ENCODE measurements around the gene LIME1. TPM values are rescaled to one million over a fixed set of nuclear protein-coding genes. Genes with fewer than 3 reads are reported as not detected.

Gene LIME1
- total RNA-seq, 1 donor from 2014 or later: 15.7 TPM

DNA sequence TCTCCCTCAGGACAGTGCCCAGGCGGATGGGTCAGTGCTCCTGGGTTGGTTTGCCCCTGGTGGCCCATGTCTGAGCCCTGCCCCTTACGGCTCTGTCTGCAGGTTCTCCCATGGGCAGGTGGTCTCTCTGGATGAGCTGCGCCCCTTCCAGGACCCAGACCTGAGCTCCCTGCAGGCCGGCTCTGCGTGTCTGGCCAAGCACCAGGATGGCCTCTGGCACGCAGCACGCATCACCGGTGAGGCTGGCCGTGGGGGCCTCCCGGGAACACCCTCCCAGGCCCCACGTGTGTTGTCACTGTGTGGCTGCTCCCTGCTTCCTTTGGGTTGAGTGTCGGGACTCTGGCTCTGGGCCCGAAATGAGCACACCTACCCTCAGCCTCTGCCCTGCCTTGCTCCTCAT lies 3.3 kb upstream of the LIME1 start:
- Mint-ChIP-seq H3K9me3 (no peaks in the 10 kb centered on the region), H3K4me1 (ENCODE audit: low read depth) (peaks cover 37% of the 10 kb centered on the region), H3K27ac (no peak overlapping the region), H3K4me3 (ENCODE audit: low read depth) (no peak overlapping the region), H3K27me3 (ENCODE audit: low read depth) (no peaks in the 10 kb centered on the region), H3K36me3 (ENCODE audit: low read depth) (peaks cover 39% of the 10 kb centered on the region)
- intact Hi-C loops (cut with micrococcal nuclease): loop anchor here (5.0 to 10.0 kb wide), 2 partner anchors 96 to 132 kb away; partner anchors contain the start of genes ABHD16B and TPD52L2
- DNase-seq (ENCODE audit: low spot score): no peak

DNA sequence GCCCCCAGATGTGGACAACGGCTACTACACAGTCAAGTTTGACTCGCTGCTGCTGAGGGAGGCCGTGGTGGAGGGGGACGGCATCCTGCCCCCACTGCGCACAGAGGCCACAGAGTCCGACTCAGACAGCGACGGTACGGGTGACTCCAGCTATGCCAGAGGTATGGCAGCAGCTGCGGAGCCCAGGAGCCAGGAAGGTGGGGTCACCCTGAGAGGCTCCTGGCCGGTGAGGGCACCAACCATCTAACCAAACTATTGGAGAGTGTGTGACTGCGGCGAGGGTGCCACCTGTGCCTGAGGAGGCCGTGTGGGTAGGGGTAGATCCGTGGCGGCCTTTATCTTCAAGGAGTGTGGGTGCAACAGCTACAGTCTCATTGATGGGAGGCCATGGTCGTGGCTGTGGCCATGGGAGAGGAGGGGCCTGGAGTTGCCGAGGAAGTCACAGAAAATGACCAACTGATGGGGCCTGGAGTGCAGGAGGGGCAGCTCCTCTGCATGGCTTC lies 2.8 kb upstream of the LIME1 start:
- H3K9me3 Mint-ChIP-seq: no peaks in the 10 kb centered on the region
- intact Hi-C loops (cut with micrococcal nuclease): loop anchor here (5.0 to 10.0 kb wide), 2 partner anchors 96 to 131 kb away; partner anchors contain the start of genes ABHD16B and TPD52L2
- peaks cover 34% of the 10 kb centered on the region for H3K36me3 Mint-ChIP-seq (ENCODE audit: low read depth)
- peaks cover 33% of the 10 kb centered on the region for H3K4me1 Mint-ChIP-seq (ENCODE audit: low read depth)
- no peak overlapping the region for H3K4me3 Mint-ChIP-seq (ENCODE audit: low read depth)
- no peaks in the 10 kb centered on the region for H3K27me3 Mint-ChIP-seq (ENCODE audit: low read depth)
- H3K27ac Mint-ChIP-seq: peak overlapping the region; percentile 17
- DNase-seq (ENCODE audit: low spot score): no peak

DNA sequence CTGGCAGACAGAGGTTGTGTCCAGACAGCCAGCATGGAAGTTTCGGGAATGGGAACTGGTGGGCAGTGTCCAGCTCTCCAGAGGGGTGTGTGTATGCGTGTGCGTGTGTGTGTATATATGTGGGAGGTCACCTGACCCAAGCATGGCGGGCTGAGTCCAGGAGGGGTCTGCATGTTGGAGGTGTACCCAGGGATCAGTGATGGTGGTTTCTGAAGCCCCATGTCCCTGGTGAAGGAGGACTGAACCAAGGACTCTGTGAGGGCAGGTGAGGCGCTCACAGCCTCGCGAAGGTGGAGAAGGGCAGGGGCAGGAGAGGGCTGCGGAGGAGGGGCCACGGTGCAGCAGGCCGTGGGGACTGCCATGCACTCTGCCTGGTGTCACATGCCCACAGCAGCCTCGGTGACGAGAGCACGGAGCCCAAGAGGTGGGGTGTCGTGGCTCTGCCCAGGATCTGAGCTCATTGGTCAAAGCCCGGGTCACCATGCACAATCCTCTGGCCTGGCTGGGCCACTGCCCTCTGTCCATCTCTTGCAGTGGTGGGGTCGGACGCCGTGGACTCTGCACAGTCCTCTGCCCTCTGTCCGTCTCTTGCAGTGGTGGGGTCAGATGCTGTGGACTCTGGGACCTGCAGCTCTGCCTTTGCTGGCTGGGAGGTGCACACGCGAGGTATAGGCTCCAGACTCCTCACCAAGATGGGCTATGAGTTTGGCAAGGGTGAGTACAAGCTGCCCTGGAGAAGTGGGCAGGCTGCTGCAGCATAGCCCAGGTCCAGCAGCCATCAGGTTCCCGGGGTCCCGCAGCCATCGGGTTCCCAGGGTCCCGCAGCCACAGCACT lies 2.1 kb upstream of the LIME1 start:
- no peaks in the 10 kb centered on the region for H3K9me3 Mint-ChIP-seq
- H3K27ac Mint-ChIP-seq: peak overlapping the region; percentile 17
- DNase-seq (ENCODE audit: low spot score): no peak
- intact Hi-C loops (cut with micrococcal nuclease): loop anchor here (5.0 to 10.0 kb wide), 2 partner anchors 97 to 130 kb away; partner anchors contain the start of genes ABHD16B and TPD52L2
- H3K4me1 Mint-ChIP-seq (ENCODE audit: low read depth): peaks cover 28% of the 10 kb centered on the region
- no peak overlapping the region for H3K4me3 Mint-ChIP-seq (ENCODE audit: low read depth)
- H3K36me3 Mint-ChIP-seq (ENCODE audit: low read depth): peaks cover 30% of the 10 kb centered on the region
- H3K27me3 Mint-ChIP-seq (ENCODE audit: low read depth): no peaks in the 10 kb centered on the region

DNA sequence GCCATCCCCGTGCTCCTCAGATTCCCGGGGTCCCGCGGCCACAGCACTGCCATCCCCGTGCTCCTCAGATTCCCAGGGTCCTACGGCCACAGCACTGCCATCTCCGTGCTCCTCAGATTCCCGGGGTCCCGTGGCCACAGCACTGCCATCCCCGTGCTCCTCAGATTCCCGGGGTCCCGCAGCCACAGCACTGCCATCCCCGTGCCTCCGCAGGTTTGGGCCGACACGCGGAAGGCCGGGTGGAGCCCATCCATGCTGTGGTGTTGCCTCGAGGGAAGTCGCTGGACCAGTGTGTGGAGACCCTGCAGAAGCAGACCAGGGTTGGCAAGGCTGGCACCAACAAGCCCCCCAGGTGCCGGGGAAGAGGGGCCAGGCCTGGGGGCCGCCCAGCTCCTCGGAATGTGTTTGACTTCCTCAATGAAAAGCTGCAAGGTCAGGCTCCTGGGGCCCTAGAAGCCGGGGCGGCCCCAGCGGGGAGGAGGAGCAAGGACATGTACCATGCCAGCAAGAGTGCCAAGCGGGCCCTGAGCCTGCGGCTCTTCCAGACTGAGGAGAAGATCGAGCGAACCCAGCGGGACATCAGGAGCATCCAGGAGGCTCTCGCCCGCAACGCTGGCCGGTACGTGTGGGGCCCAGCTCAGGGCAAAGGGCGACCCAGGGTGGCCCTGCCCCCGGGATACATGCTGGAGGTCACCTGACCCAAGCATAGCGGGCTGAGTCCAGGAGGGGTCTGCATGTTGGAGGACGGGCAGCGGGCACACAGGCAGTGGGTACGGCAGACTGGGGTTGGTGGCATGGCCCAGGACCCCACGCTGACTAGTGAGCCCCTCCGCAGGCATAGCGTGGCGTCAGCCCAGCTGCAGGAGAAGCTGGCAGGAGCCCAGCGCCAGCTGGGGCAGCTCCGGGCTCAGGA lies 1.3 kb upstream of the LIME1 start:
- Mint-ChIP-seq H3K4me1 (ENCODE audit: low read depth) (peaks cover 20% of the 10 kb centered on the region), H3K27ac (no peak overlapping the region), H3K4me3 (ENCODE audit: low read depth) (no peak overlapping the region), H3K9me3 (no peaks in the 10 kb centered on the region), H3K36me3 (ENCODE audit: low read depth) (peaks cover 26% of the 10 kb centered on the region), H3K27me3 (ENCODE audit: low read depth) (no peaks in the 10 kb centered on the region)
- intact Hi-C loops (cut with micrococcal nuclease): loop anchor here (5.0 to 10.0 kb wide), 2 partner anchors 98 to 130 kb away; partner anchors contain the start of genes ABHD16B and TPD52L2
- DNase-seq (ENCODE audit: low spot score): no peak

DNA sequence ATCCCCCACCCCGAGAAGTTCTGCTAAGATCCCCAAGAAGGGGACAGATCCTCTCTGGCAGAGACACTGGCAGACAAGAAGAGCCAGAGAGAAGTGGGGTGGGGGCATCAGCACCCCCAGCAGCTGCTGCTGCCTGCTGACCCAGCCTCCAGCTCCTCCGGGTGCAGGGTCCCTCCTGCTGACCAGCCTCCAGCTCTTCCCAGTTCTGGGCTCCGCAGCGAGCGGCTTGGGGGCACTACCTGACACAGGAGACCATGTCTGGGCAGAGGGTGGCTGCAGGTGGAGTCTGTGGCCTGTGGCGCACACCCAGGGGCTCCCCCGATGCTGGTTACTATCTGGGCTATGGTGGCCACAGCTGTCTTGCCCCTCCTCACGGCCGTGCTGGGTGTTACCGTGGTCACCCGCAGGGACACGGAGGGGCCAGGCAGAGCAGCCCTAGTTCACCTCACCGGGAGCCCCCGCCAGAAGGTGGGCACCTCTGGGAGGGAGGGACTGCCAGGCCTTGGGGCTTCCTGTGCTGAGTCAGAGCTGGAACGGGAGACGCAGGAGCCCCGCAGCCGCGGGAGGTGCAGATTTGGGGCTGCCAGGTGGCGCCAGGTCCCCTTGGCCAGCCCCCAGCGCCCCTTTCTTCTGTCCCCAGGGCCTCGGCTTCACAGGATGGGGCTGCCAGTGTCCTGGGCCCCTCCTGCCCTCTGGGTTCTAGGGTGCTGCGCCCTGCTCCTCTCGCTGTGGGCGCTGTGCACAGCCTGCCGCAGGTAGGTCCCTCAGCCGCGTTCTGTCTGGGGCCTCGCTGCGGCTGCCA lies 630 bp downstream of the LIME1 start:
- Mint-ChIP-seq H3K27ac (peak overlapping the region; percentile 33), H3K4me1 (ENCODE audit: low read depth) (peaks cover 17% of the 10 kb centered on the region), H3K9me3 (no peaks in the 10 kb centered on the region), H3K36me3 (ENCODE audit: low read depth) (peaks cover 26% of the 10 kb centered on the region), H3K4me3 (ENCODE audit: low read depth) (peak overlapping the region; percentile 73), H3K27me3 (ENCODE audit: low read depth) (no peaks in the 10 kb centered on the region)
- intact Hi-C loops (cut with micrococcal nuclease): loop anchor here (10.0 kb wide), 1 partner anchor 128 kb away; the partner anchor contains the start of genes ABHD16B and TPD52L2
- peak; percentile 53 for DNase-seq (ENCODE audit: low spot score)

DNA sequence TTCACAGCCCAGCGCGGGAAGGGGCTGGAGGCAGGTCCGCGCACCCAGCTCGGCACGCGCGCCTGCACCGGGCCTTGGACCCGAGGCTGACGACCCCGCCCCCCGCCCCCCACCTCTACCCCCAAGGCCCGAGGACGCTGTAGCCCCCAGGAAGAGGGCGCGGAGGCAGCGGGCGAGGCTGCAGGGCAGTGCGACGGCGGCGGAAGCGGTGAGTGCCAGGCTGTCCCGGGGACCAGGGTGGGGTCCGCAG lies 1.2 kb downstream of the LIME1 start:
- no peak for DNase-seq (ENCODE audit: low spot score)
- Mint-ChIP-seq H3K36me3 (ENCODE audit: low read depth) (peaks cover 26% of the 10 kb centered on the region), H3K4me3 (ENCODE audit: low read depth) (peak overlapping the region; percentile 73), H3K27me3 (ENCODE audit: low read depth) (no peaks in the 10 kb centered on the region), H3K9me3 (no peaks in the 10 kb centered on the region), H3K27ac (no peak overlapping the region), H3K4me1 (ENCODE audit: low read depth) (peaks cover 17% of the 10 kb centered on the region)
- intact Hi-C loops (cut with micrococcal nuclease): loop anchor here (10.0 kb wide), 1 partner anchor 127 kb away; the partner anchor contains the start of genes ABHD16B and TPD52L2

DNA sequence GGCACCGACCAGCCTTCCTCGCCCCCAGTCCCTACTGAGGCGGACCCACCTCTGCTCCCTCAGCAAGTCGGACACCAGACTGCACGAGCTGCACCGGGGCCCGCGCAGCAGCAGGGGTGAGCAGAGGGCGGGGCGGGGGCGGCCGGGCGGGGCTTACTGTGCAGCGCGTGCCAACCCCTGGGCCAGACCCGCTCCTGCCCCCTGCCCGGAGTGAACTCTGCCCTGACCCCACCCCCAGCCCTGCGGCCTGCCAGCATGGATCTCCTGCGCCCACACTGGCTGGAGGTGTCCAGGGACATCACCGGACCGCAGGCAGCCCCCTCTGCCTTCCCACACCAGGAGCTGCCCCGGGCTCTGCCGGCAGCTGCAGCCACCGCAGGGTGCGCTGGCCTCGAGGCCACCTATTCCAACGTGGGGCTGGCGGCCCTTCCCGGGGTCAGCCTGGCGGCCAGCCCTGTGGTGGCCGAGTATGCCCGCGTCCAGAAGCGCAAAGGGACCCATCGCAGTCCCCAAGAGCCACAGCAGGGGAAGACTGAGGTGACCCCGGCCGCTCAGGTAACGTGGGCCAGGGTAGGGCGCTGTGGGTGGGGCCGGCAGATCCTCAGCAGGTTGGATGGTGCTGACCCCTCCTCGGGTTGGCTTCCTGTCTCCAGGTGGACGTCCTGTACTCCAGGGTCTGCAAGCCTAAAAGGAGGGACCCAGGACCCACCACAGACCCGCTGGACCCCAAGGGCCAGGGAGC lies 1.7 kb downstream of the LIME1 start:
- no peak for DNase-seq (ENCODE audit: low spot score)
- Mint-ChIP-seq H3K27me3 (ENCODE audit: low read depth) (no peaks in the 10 kb centered on the region), H3K4me1 (ENCODE audit: low read depth) (peaks cover 17% of the 10 kb centered on the region), H3K36me3 (ENCODE audit: low read depth) (peaks cover 26% of the 10 kb centered on the region), H3K27ac (no peak overlapping the region), H3K4me3 (ENCODE audit: low read depth) (peak overlapping the region; percentile 13), H3K9me3 (no peaks in the 10 kb centered on the region)
- intact Hi-C loops (cut with micrococcal nuclease): loop anchor here (10.0 kb wide), 1 partner anchor 127 kb away; the partner anchor contains the start of genes ABHD16B and TPD52L2

DNA sequence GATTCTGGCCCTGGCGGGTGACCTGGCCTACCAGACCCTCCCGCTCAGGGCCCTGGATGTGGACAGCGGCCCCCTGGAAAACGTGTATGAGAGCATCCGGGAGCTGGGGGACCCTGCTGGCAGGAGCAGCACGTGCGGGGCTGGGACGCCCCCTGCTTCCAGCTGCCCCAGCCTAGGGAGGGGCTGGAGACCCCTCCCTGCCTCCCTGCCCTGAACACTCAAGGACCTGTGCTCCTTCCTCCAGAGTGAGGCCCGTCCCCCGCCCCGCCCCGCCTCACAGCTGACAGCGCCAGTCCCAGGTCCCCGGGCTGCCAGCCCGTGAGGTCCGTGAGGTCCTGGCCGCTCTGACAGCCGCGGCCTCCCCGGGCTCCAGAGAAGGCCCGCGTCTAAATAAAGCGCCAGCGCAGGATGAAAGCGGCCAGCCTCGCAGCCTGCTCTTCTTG lies 2.2 kb downstream of the LIME1 start:
- peaks cover 27% of the 10 kb centered on the region for H3K36me3 Mint-ChIP-seq (ENCODE audit: low read depth)
- no peaks in the 10 kb centered on the region for H3K27me3 Mint-ChIP-seq (ENCODE audit: low read depth)
- no peak for DNase-seq (ENCODE audit: low spot score)
- intact Hi-C loops (cut with micrococcal nuclease): loop anchor here (10.0 kb wide), 1 partner anchor 126 kb away; the partner anchor contains the start of genes ABHD16B and TPD52L2
- H3K27ac Mint-ChIP-seq: no peak overlapping the region
- no peaks in the 10 kb centered on the region for H3K9me3 Mint-ChIP-seq
- H3K4me1 Mint-ChIP-seq (ENCODE audit: low read depth): peaks cover 17% of the 10 kb centered on the region
- H3K4me3 Mint-ChIP-seq (ENCODE audit: low read depth): peak overlapping the region; percentile 13

DNA sequence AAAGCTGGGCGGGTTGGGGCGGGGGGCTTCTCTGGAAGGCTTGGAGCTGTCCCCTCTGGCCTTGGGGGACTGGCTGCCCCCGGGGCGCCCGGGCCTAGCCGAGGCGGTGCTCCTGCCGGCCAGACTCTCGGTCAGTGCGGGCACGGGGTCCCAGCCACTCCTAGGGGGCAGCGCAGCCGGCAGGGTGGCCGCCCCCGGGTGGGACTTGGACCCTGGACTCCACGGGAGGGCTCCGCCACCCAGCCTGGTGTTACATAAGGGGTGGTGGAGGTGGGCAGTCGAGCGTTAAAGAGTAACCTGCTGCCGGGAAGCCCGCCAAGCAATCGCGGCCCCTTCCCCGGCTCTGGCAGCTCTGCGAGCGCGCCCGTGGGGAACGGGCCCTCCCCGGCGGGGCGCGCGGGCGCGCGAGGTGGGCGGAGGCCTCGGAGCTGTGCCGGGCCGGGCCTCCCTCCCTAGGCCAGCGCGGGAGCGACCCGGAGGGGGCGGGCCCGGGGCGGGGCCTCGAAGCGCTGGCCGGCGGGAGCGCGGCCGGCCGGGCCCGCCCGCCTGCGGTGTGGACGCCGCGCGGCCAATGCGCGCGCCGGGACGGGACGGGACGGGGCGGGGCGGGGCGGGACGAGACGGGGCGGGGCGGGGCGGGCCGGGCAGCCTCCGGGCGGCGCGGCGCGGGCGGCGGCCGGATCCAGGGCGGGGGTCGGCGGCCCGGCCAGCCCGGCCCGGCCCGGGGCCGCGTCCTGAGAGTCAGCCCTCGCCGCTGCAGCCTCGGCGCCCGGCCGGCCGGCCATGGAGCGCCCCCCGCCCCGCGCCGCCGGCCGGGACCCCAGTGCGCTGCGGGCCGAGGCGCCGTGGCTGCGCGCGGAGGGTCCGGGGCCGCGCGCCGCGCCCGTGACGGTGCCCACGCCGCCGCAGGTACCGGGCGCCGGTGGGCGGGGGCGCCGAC lies 2.9 kb downstream of the LIME1 start, which contains the start of gene SLC2A4RG:
Gene SLC2A4RG (plus strand): TSS at position 647 of the 940 bp plus-strand sequence. CDS start 137 bp downstream, at position 784.
- no peaks in the 10 kb centered on the region for H3K27me3 Mint-ChIP-seq (ENCODE audit: low read depth)
- DNase-seq (ENCODE audit: low spot score): peak; percentile 72
- peak within 1 kb of the TSS; percentile 13 for H3K4me3 Mint-ChIP-seq (ENCODE audit: low read depth)
- peaks cover 12% of the 10 kb centered on the region for H3K4me1 Mint-ChIP-seq (ENCODE audit: low read depth)
- no peak within 1 kb of the TSS for H3K27ac Mint-ChIP-seq
- H3K9me3 Mint-ChIP-seq: no peaks in the 10 kb centered on the region
- intact Hi-C loops (cut with micrococcal nuclease): loop anchor here (5.0 to 10.0 kb wide), 2 partner anchors 32 to 125 kb away; partner anchors contain the start of genes ABHD16B, ARFRP1, TPD52L2 and ZGPAT
- H3K36me3 Mint-ChIP-seq (ENCODE audit: low read depth): peaks cover 22% of the 10 kb centered on the region

DNA sequence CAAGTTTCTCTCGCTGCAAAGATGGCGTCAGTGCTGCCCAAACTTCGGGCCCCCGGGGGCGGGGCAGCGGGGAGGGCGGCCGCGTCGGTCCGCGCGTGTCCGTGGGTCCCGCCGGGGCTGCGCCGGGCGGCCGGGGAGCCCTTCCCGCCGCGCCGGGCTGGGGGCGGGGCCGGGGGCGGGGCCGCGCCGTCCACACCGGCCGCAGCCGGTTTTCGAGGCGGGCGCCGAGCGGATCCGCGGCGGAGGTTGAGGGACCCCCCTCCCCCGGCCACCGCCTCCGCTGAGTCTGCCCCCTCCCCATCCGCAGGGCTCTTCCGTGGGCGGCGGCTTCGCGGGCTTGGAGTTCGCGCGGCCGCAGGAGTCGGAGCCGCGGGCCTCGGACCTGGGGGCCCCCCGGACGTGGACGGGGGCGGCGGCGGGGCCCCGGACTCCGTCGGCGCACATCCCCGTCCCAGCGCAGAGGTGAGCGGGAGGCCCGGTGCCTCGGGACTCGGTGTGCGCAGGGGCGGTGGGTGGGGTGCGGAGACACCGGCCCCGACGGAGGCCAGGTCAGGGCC lies 3.7 kb downstream of the LIME1 start:
- H3K27ac Mint-ChIP-seq: no peak overlapping the region
- no peaks in the 10 kb centered on the region for H3K27me3 Mint-ChIP-seq (ENCODE audit: low read depth)
- peak; percentile 52 for DNase-seq (ENCODE audit: low spot score)
- peaks cover 12% of the 10 kb centered on the region for H3K4me1 Mint-ChIP-seq (ENCODE audit: low read depth)
- intact Hi-C loops (cut with micrococcal nuclease): loop anchor here (5.0 kb wide), 1 partner anchor 33 kb away; the partner anchor contains the start of genes ARFRP1 and ZGPAT
- no peak overlapping the region for H3K4me3 Mint-ChIP-seq (ENCODE audit: low read depth)
- peaks cover 22% of the 10 kb centered on the region for H3K36me3 Mint-ChIP-seq (ENCODE audit: low read depth)
- H3K9me3 Mint-ChIP-seq: no peaks in the 10 kb centered on the region

All from activated T-helper 2 cell treated with anti-CD3 and anti-CD28 coated beads, Interferon-gamma antibody, Interleukin-2, Interleukin-4, amounts not matched to agents 10 μg/mL and 5 μg/mL and 100 μg/mL, durations not matched to agents 14 hours and 24 hours and 36 hours (primary cell).